Measurements from ENCODE around the gene PPP1R10. TPM values are rescaled to one million over a fixed set of nuclear protein-coding genes. Genes with fewer than 3 reads are reported as not detected.

The PPP1R10 gene
- total RNA-seq, 1 experiment from 2014 or later, result 123 TPM

DNA sequence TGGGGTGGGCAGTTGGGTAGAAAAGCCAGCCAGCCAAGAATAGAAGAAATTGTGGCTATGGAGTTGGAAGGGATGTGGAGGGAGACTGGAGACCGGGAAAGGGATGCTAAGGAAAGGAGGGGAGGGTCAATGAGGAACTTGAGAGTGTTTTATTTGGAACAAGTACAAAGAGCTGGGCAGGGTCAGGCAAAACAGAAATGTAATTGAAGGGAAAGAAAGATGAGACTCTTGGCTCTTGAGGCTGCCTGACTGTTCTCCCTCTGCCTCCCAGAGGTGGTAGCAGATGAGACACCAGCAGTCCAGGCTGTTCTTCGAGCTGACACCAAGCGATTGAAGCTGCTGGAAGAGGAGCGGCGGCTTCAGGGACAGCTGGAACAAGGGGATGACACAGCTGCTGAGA, 33.1 kb downstream of the PPP1R10 start:
- no peak overlapping the region for H4K91ac ChIP-seq (ENCODE audit: insufficient read length, low read depth, low read length)
- no peak overlapping the region for H3K9ac ChIP-seq (ENCODE audit: extremely low read depth, insufficient read length, low read length)
- no peak overlapping the region for H3T11ph ChIP-seq (ENCODE audit: low read length)
- H3K4ac ChIP-seq (ENCODE audit: low read depth, low read length), result no peak overlapping the region
- no peaks in the 10 kb centered on the region for H4K20me1 ChIP-seq (ENCODE audit: control insufficient read depth, insufficient read depth, insufficient read length)
- no peaks in the 10 kb centered on the region for H3K23me2 ChIP-seq (ENCODE audit: insufficient read length, low read depth, low read length, poor library complexity, severe bottlenecking)
- H3K4me2 ChIP-seq (ENCODE audit: insufficient read depth, insufficient read length, low read length), result no peak overlapping the region
- no peak overlapping the region for H3K23ac ChIP-seq (ENCODE audit: insufficient read length, low read depth, low read length)
- H3K27me3 Mint-ChIP-seq (ENCODE audit: low read depth), result no peaks in the 10 kb centered on the region
- H2BK5ac ChIP-seq (ENCODE audit: insufficient read length, low read length), result no peak overlapping the region
- H3K27me3 ChIP-seq (ENCODE audit: insufficient read depth, low read length), result no peaks in the 10 kb centered on the region
- no CpG with 5 or more reads among the region's 5 CpGs for WGBS (ENCODE audit: extremely low coverage, insufficient read length, low lambda C conversion rate)
- H3K18ac ChIP-seq (ENCODE audit: insufficient read length, low read depth, low read length), result no peak overlapping the region
- H2BK120ac ChIP-seq (ENCODE audit: low read depth, low read length, poor library complexity, severe bottlenecking), result no peak overlapping the region
- H2BK20ac ChIP-seq (ENCODE audit: low read depth, low read length, poor library complexity, severe bottlenecking), result no peak overlapping the region
- H4K5ac ChIP-seq (ENCODE audit: insufficient read length, low read depth, low read length), result no peak overlapping the region
- DNase-seq, result no peak
- no peaks in the 10 kb centered on the region for H3K79me2 ChIP-seq (ENCODE audit: insufficient read depth, low read length)
- H3K9me3 Mint-ChIP-seq, result no peaks in the 10 kb centered on the region
- H4K8ac ChIP-seq (replicated peaks; ENCODE audit: insufficient read length, low read depth, low read length), result no peak overlapping the region
- H3K14ac ChIP-seq (ENCODE audit: insufficient read depth, low read length), result no peak overlapping the region
- H3K27ac Mint-ChIP-seq, result no peak overlapping the region
- no peak for TF ChIP-seq CTCF (conservative IDR thresholded peaks at IDR 0.05)
- no peaks in the 10 kb centered on the region for H3K4me1 Mint-ChIP-seq
- H3K9me3 ChIP-seq (ENCODE audit: control insufficient read depth, low read depth, low read length), result no peaks in the 10 kb centered on the region
- H3K4me1 ChIP-seq (ENCODE audit: insufficient read depth, low read length), result no peaks in the 10 kb centered on the region
- no peak overlapping the region for H3K56ac ChIP-seq (ENCODE audit: insufficient read length, low read depth, low read length)
- peaks cover 74 to 96% (median 95%) of the 10 kb centered on the region in 3 experiments for H3K36me3 Mint-ChIP-seq (ENCODE audit: insufficient read depth in 1 of 3, low read depth in 3 of 3)
- H2AK5ac ChIP-seq (ENCODE audit: insufficient read length, low read length), result no peak overlapping the region
- no peak overlapping the region for H2AFZ ChIP-seq (ENCODE audit: low read length)
- no peak overlapping the region for H2BK15ac ChIP-seq (ENCODE audit: low read depth, low read length)
- H3K27ac ChIP-seq (ENCODE audit: insufficient read length, low read depth, low read length), result no peak overlapping the region
- H3K79me1 ChIP-seq (ENCODE audit: insufficient read depth, low read depth, low read length, poor library complexity, severe bottlenecking), result no peaks in the 10 kb centered on the region
- H3K4me3 Mint-ChIP-seq, result no peak overlapping the region
- no peak overlapping the region for H2BK12ac ChIP-seq (ENCODE audit: insufficient read length, low read depth, low read length)

All from H9 (cell line).